Measurements from ENCODE around the gene TPSAB1.

- TF ChIP-seq EZH2 (IDR thresholded peaks at IDR 0.05; ENCODE audit: low read length, unreplicated experiment) = no peak
- TF ChIP-seq, protein P1, sequence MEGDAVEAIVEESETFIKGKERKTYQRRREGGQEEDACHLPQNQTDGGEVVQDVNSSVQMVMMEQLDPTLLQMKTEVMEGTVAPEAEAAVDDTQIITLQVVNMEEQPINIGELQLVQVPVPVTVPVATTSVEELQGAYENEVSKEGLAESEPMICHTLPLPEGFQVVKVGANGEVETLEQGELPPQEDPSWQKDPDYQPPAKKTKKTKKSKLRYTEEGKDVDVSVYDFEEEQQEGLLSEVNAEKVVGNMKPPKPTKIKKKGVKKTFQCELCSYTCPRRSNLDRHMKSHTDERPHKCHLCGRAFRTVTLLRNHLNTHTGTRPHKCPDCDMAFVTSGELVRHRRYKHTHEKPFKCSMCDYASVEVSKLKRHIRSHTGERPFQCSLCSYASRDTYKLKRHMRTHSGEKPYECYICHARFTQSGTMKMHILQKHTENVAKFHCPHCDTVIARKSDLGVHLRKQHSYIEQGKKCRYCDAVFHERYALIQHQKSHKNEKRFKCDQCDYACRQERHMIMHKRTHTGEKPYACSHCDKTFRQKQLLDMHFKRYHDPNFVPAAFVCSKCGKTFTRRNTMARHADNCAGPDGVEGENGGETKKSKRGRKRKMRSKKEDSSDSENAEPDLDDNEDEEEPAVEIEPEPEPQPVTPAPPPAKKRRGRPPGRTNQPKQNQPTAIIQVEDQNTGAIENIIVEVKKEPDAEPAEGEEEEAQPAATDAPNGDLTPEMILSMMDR (conservative IDR thresholded peaks at IDR 0.05; ENCODE audit: low read depth, low read length) = no peak
Observed at GRCh38 chr16:1206326-1206725, 34.2 kb upstream of the TPSAB1 start.

All from PC-3 (cell line).